HepG2 (cell line): ENCODE measurements around the gene STAB2. TPM values are rescaled to one million over a fixed set of nuclear protein-coding genes. Genes with fewer than 3 reads are reported as not detected.

Source experiments
- ATAC-seq: fragments of 200-7000 bp; cut with Tn5 transposase; 3 replicates; pipeline ENCODE4 v1.9.1; 2020; ENCODE audit warnings: mild to moderate bottlenecking, moderate library complexity
- BruUV-seq: library from RNA; stranded (reverse); fragments of 400-500 nt; replicated peaks from 2 replicates; lab custom pipeline; 2021; lab: Mats Ljungman, UMichigan
- CTCF ChIA-PET: fragments of 300-600 bp; formaldehyde crosslinking; extraction: SDS; loops from one replicate; lab custom pipeline; 2021; ENCODE audit warnings: low total read pairs, inconsistent platforms, low intra/inter-chr PET ratio; lab: Yijun Ruan, JAX
- POLR2A ChIA-PET: fragments of 350-600 bp; sonication (Branson Sonifier 250); formaldehyde crosslinking; loops from one replicate; lab custom pipeline; 2020; ENCODE audit warnings: antibody characterized with exemption, inconsistent platforms; lab: Yijun Ruan, JAX
- DNase-seq: peaks from one replicate; pipeline ENCODE4 v3.0.0-alpha.2; 2015; ENCODE audit warnings: low spot score
- FAIRE-seq: peaks from 3 replicates; lab custom pipeline; 2011; peaks lifted over from hg19 to GRCh38; lab: Jason Lieb, UNC
- H2AFZ ChIP-seq: one replicate; pipeline ENCODE4 v1.6.1; 2011; ENCODE audit warnings: low read length, inconsistent platforms
- H3K27ac ChIP-seq: fragments of 300-600 bp; 3 replicates; pipeline ENCODE4 v1.8.0; 2011; ENCODE audit warnings: mixed run types, mild to moderate bottlenecking, mixed read lengths, low read length, inconsistent platforms; ENCODE audit not compliant: insufficient read depth; ENCODE audit errors: extremely low read length
- H3K27me3 ChIP-seq, 2 experiments: fragments of 200-600 bp in 1 of 2; 2 replicates in 1 of 2; 3 replicates in 1 of 2; pipeline versions ENCODE4 v1.6.0 to v1.8.0; 2011; ENCODE audit warnings: low read length in 2 of 2, mild to moderate bottlenecking in 2 of 2, moderate library complexity in 2 of 2, inconsistent platforms in 1 of 2; ENCODE audit not compliant: insufficient read depth in 2 of 2, control insufficient read depth in 1 of 2
- H3K36me3 ChIP-seq, 2 experiments: fragments of 200-600 bp in 1 of 2; replicated peaks in 1 of 2; 2 replicates in 1 of 2; 3 replicates in 1 of 2; pipeline versions ENCODE4 v1.5.1 to v1.8.0; 2011; ENCODE audit warnings: low read length in 2 of 2, inconsistent platforms in 1 of 2; ENCODE audit not compliant: insufficient read depth in 2 of 2, control insufficient read depth in 1 of 2
- H3K4me1 ChIP-seq: 2 replicates; pipeline ENCODE4 v1.5.1; 2012; ENCODE audit warnings: low read length, inconsistent platforms; ENCODE audit not compliant: insufficient read depth
- H3K4me2 ChIP-seq: 2 replicates; pipeline ENCODE4 v1.6.0; 2011; ENCODE audit warnings: low read depth, low read length, inconsistent platforms
- H3K4me3 ChIP-seq, 3 experiments: fragments of 200-600 bp in 1 of 3; sonication (generic), shearing (Covaris generic) in 1 of 3; replicated peaks in 1 of 3; 2 replicates each; pipeline ENCODE4 v1.5.1; 2011 to 2016; ENCODE audit warnings: low read length in 3 of 3, inconsistent platforms in 2 of 3, low read depth in 2 of 3, mild to moderate bottlenecking in 2 of 3, control low read depth in 1 of 3, mixed read lengths in 1 of 3; ENCODE audit not compliant: insufficient read depth in 1 of 3
- H3K79me2 ChIP-seq: one replicate; pipeline ENCODE4 v1.6.1; 2011; ENCODE audit warnings: low read length, inconsistent platforms; ENCODE audit not compliant: insufficient read depth
- H3K9ac ChIP-seq: 2 replicates; pipeline ENCODE4 v1.6.0; 2011; ENCODE audit warnings: mild to moderate bottlenecking, low read depth, low read length, inconsistent platforms; ENCODE audit not compliant: insufficient read depth
- H3K9me3 ChIP-seq: 2 replicates; pipeline ENCODE4 v1.5.1; 2012; ENCODE audit warnings: mild to moderate bottlenecking, low read length
- H4K20me1 ChIP-seq: 2 replicates; pipeline ENCODE4 v1.6.0; 2011; ENCODE audit warnings: inconsistent platforms, mild to moderate bottlenecking, low read length, moderate library complexity; ENCODE audit not compliant: insufficient read depth
- CCAR2 ChIP-seq: fragments of 200-400 bp; formaldehyde crosslinking; optimal IDR thresholded peaks from 2 replicates; pipeline ENCODE3; 2018; ENCODE audit warnings: low read depth, mild to moderate bottlenecking, low read length, moderate library complexity
- CHD4 ChIP-seq: fragments of 200-600 bp; sonication (generic); IDR thresholded peaks from 2 replicates; pipeline ENCODE4 v1.7.0; 2017; ENCODE audit warnings: mild to moderate bottlenecking, low read length, borderline replicate concordance
- MIER2 ChIP-seq: IDR thresholded peaks from 2 replicates; pipeline ENCODE4 v1.6.1; 2016; ENCODE audit warnings: missing biosample characterization, missing genetic modification reagents
- MYC ChIP-seq: sonication (generic); formaldehyde crosslinking; IDR thresholded peaks from 2 replicates; pipeline ENCODE4 v1.9.0; 2021; ENCODE audit warnings: missing genetic modification reagents, borderline replicate concordance
- NR2F2 ChIP-seq: IDR thresholded peaks from 2 replicates; pipeline ENCODE4 v1.6.1; 2012; ENCODE audit warnings: low read depth, inconsistent platforms, borderline replicate concordance
- NR2F6 ChIP-seq, 2 experiments: IDR thresholded peaks; 2 replicates each; pipeline ENCODE4 v1.6.1; 2016; ENCODE audit warnings: antibody characterized with exemption in 1 of 2, mild to moderate bottlenecking in 1 of 2
- ZNF362 ChIP-seq: sonication (generic); formaldehyde crosslinking; IDR thresholded peaks from 2 replicates; pipeline ENCODE4 v1.4.0; 2020; ENCODE audit warnings: missing genetic modification reagents, mild to moderate bottlenecking, borderline replicate concordance
- WGBS: methylation state at CpG from one replicate; pipeline ENCODE4 v1.1.6; 2017; ENCODE audit warnings: low lambda C conversion rate; 5-methylcytosine and 5-hydroxymethylcytosine counted together
- in situ Hi-C: cut with HindIII; loops from 2 replicates; pipeline ENCODE4 v1.10.0; 2017; ENCODE audit warnings: low pct_unique_long_range_greater_than_20kb; ENCODE audit not compliant: extremely low pct_ligation_motif_present
- intact Hi-C: fragments of 100-400 bp; cut with micrococcal nuclease; formaldehyde crosslinking; loops from one replicate; pipeline ENCODE4 v1.10.0; 2022; ENCODE audit not compliant: unreplicated experiment
- polyA plus RNA-seq, 8 experiments: library from polyadenylated mRNA; depleted of rRNA in 3 of 8; stranded (reverse) in 7 of 8; unstranded in 1 of 8; fragments of >200 nt; fragmentation: Illumina TruSeq in 4 of 8; extraction: Trizol in 4 of 8; gene quantifications; 2 replicates each; pipeline versions ENCODE4 v1.2.1 to v1.2.3, GENCODE V29; 2011 to 2016; ENCODE audit warnings: low read depth in 4 of 8, missing spikeins in 1 of 8, mixed read lengths in 1 of 8; ENCODE audit not compliant: insufficient read depth in 1 of 8
- total RNA-seq, 5 experiments: library from RNA; depleted of rRNA; stranded (reverse); fragments of >200 nt; fragmentation: Illumina TruSeq; extraction: Trizol; gene quantifications; 2 replicates each; pipeline ENCODE4 v1.2.3, GENCODE V29; 2016; ENCODE audit warnings: low read depth in 1 of 5

STAB2 gene
- total and polyA plus RNA-seq, 2 of the 13 experiments (the other 11 are each of a cell fraction or from before 2014, with no cell fraction given): not detected

DNA sequence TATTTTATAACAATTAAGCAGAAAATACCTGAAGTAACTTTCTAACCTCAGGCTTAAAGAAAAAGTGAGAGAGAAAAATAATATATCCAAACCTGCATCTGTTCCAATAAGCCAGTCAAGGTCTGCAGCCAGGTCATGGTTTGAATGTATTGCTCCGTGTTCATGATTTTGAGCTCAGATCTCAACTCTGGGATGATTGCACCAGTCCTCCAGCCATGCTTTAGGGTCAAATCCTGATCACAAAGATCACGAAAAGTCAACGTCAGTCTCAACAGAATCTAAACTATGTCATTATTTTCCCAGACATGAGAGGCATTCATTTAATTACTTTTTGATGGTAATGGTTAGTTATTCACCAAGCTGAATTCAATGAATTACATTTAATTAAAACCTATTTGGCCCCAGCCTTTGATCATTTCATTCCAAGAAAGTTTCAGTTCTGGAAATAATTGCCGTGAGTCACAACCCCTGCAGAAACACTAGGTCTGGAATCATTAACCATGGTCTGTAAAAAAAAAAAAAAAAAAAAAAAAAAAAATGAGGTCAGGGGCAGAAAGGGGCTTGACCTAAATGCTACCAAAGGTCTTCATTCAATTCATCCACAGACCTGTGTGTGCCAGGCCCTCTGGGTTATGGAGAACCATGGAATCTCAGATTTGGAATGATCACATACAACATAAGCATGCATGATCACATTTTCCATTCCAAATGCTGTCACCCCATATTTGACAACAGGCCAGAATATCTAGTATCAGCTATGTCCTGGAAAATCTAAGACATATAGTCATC is 198.4 kb downstream of the STAB2 start:
- no peaks in the 10 kb centered on the region for H3K9me3 ChIP-seq
- no TSS peak for BruUV-seq
- H2AFZ ChIP-seq: no peak overlapping the region
- ATAC-seq (peak; percentile 70), DNase-seq (peak; percentile 18), FAIRE-seq (no peak)
- peak; percentile 62; the same call in 1 of the 2 replicates for TF ChIP-seq ZNF362 (CRISPR knock-in tag)
- TF ChIP-seq NR2F2: 0 out of 2 replicates have a peak, but pooled peaks have one; percentile 45
- no peak for TF ChIP-seq MIER2 (CRISPR knock-in tag)
- no peak for TF ChIP-seq MYC (CRISPR knock-in tag)
- no peak for TF ChIP-seq NR2F6 (IDR thresholded peaks at IDR 0.05)
- 0 out of 2 replicates have a peak, but pooled peaks have one; percentile 13 for TF ChIP-seq NR2F6 (CRISPR knock-in tag; IDR thresholded peaks at IDR 0.05)
- TF ChIP-seq CHD4: 0 out of 2 replicates have a peak, but pooled peaks have one; percentile 45
- no peak for TF ChIP-seq CCAR2
- WGBS: 65% methylated on average over 4 of the region's 4 CpGs
- peak overlapping the region; percentile 32; the same call in 1 of the 2 replicates for H3K4me2 ChIP-seq
- H4K20me1 ChIP-seq: no peaks in the 10 kb centered on the region
- no peak overlapping the region for H3K9ac ChIP-seq
- peak overlapping the region; percentile 38 for H3K27ac ChIP-seq
- peaks cover 14 to 33% of the 10 kb centered on the region in 2 experiments for H3K36me3 ChIP-seq
- no peaks in the 10 kb centered on the region for H3K79me2 ChIP-seq
- in situ Hi-C loops: no loop called here
- CTCF ChIA-PET: no interaction called here
- H3K4me1 ChIP-seq: peaks cover 17% of the 10 kb centered on the region
- H3K27me3 ChIP-seq: no peaks in the 10 kb centered on the region
- intact Hi-C loops: no loop called here
- POLR2A ChIA-PET: no interaction called here
- H3K4me3 ChIP-seq: no peak overlapping the region
